Upper lobe of left lung (tissue), 4 donors: ENCODE data around the gene PTPN11.

Experiments used
- CTCF ChIP-seq, 6 experiments: fragments of 450-650 bp in 4 of 6; fragments of 200-600 bp in 2 of 6; sonication (generic) in 2 of 6; IDR thresholded peaks; one replicate each; pipeline ENCODE4 v1.5.1; 2016 to 2019; ENCODE audit warnings: antibody characterized with exemption in 6 of 6
- EP300 ChIP-seq, 4 donors: sonication (generic); formaldehyde crosslinking; IDR thresholded peaks; one replicate each; pipeline ENCODE4 v1.5.1; 2017; ENCODE audit warnings: antibody characterized with exemption in 4 of 4, control low read depth in 2 of 4
- POLR2A ChIP-seq, 4 donors: fragments of 450-650 bp; IDR thresholded peaks; one replicate each; pipeline ENCODE4 v1.5.1; 2016 to 2017; ENCODE audit warnings: antibody characterized with exemption in 4 of 4, mild to moderate bottlenecking in 2 of 4

- TF ChIP-seq CTCF (IDR thresholded peaks at IDR 0.05) (no peak), POLR2A (IDR thresholded peaks at IDR 0.05) (no peak), EP300 (IDR thresholded peaks at IDR 0.05) (no peak)
Measured at GRCh38 chr12:112498580-112498979, 79.8 kb downstream of the PTPN11 start.
